GM23338 (cell line): ENCODE data around the gene SLC12A7. TPM values are rescaled to one million over a fixed set of nuclear protein-coding genes. Genes with fewer than 3 reads are reported as not detected.

Source experiments
- ATAC-seq: fragments of 200-7000 bp; cut with Tn5 transposase; 3 replicates; pipeline ENCODE4 v1.9.1; 2020
- DNase-seq: peaks from one replicate; pipeline ENCODE4 v3.0.0-alpha.2; 2015; ENCODE audit warnings: low spot score
- H2AFZ ChIP-seq: fragments of 200-600 bp; sonication (generic); 2 replicates; pipeline ENCODE4 v1.8.0; 2016; ENCODE audit warnings: antibody characterized with exemption, mild to moderate bottlenecking, moderate library complexity
- H3F3A ChIP-seq: fragments of 200-600 bp; sonication (generic); replicated peaks from 2 replicates; pipeline ENCODE4 v1.8.0; 2017; ENCODE audit warnings: antibody characterized with exemption, mixed run types, low read depth
- H3K27ac ChIP-seq: fragments of 200-600 bp; sonication (generic); 2 replicates; pipeline ENCODE4 v1.6.1; 2016; ENCODE audit warnings: low read depth
- H3K27me3 ChIP-seq: fragments of 200-600 bp; sonication (generic); 2 replicates; pipeline ENCODE4 v1.8.0; 2016; ENCODE audit warnings: mild to moderate bottlenecking, mixed run types, moderate library complexity; ENCODE audit not compliant: insufficient read depth
- H3K36me3 ChIP-seq: fragments of 200-600 bp; sonication (generic); 2 replicates; pipeline ENCODE4 v1.8.0; 2016; ENCODE audit warnings: mild to moderate bottlenecking; ENCODE audit not compliant: insufficient read depth
- H3K4me1 ChIP-seq: fragments of 200-600 bp; sonication (generic); 2 replicates; pipeline ENCODE4 v1.8.0; 2016; ENCODE audit warnings: mild to moderate bottlenecking, moderate library complexity; ENCODE audit not compliant: insufficient read depth
- H3K4me2 ChIP-seq: fragments of 200-600 bp; sonication (generic); 2 replicates; pipeline ENCODE4 v1.7.1; 2017; ENCODE audit warnings: mixed run types
- H3K4me3 ChIP-seq: fragments of 200-600 bp; sonication (generic); 2 replicates; pipeline ENCODE4 v1.6.1; 2016; ENCODE audit warnings: mixed run types
- H3K79me2 ChIP-seq: fragments of 200-600 bp; sonication (generic); replicated peaks from 2 replicates; pipeline ENCODE4 v1.8.0; 2017; ENCODE audit warnings: mild to moderate bottlenecking; ENCODE audit not compliant: insufficient read depth
- H3K9me2 ChIP-seq: fragments of 200-600 bp; sonication (generic); 2 replicates; pipeline ENCODE4 v1.8.0; 2017; ENCODE audit not compliant: insufficient read depth
- H4K20me1 ChIP-seq: fragments of 200-600 bp; sonication (generic); replicated peaks from 2 replicates; pipeline ENCODE4 v1.8.0; 2017; ENCODE audit warnings: mild to moderate bottlenecking; ENCODE audit not compliant: insufficient read depth
- H3K27ac Mint-ChIP-seq: 2 replicates; pipeline ENCODE4 v1.8.0; 2020; ENCODE audit warnings: inconsistent platforms, mild to moderate bottlenecking, moderate library complexity, mixed read lengths
- H3K27me3 Mint-ChIP-seq: 3 replicates; pipeline ENCODE4 v1.8.0; 2022; ENCODE audit warnings: low read depth, mild to moderate bottlenecking, moderate library complexity, mixed read lengths, inconsistent platforms; ENCODE audit not compliant: insufficient read depth, poor library complexity
- H3K36me3 Mint-ChIP-seq: 3 replicates; pipeline ENCODE4 v1.8.0; 2021; ENCODE audit warnings: low read depth, mild to moderate bottlenecking, inconsistent platforms, moderate library complexity, mixed read lengths
- H3K4me1 Mint-ChIP-seq: 3 replicates; pipeline ENCODE4 v1.8.0; 2020; ENCODE audit warnings: mild to moderate bottlenecking, inconsistent platforms, mixed read lengths
- H3K4me3 Mint-ChIP-seq: 3 replicates; pipeline ENCODE4 v1.8.0; 2021; ENCODE audit warnings: moderate library complexity, mild to moderate bottlenecking, inconsistent platforms, mixed read lengths
- H3K9me3 Mint-ChIP-seq: 3 replicates; pipeline ENCODE4 v1.8.0; 2020; ENCODE audit warnings: moderate library complexity, mild to moderate bottlenecking, inconsistent platforms, mixed read lengths
- EZH2phosphoT487 ChIP-seq: fragments of 200-600 bp; sonication (generic); IDR thresholded peaks from one replicate; pipeline ENCODE4 v1.8.1; 2018; ENCODE audit warnings: antibody characterized with exemption; ENCODE audit not compliant: unreplicated experiment
- JUNB ChIP-seq: IDR thresholded peaks from one replicate; pipeline ENCODE4 v1.6.1; 2016; ENCODE audit warnings: antibody characterized with exemption; ENCODE audit not compliant: unreplicated experiment
- ZNF114 ChIP-seq: fragments of 250-450 bp; sonication (Bioruptor Pico); IDR thresholded peaks from 2 replicates; pipeline ENCODE4 v1.5.0; 2020; ENCODE audit warnings: mild to moderate bottlenecking, moderate library complexity
- ZNF462 ChIP-seq: fragments of 250-450 bp; sonication (Bioruptor Pico); IDR thresholded peaks from 2 replicates; pipeline ENCODE4 v1.5.0; 2020; ENCODE audit warnings: mild to moderate bottlenecking, moderate library complexity
- polyA plus RNA-seq: library from polyadenylated mRNA; unstranded; fragments of >200 nt; fragmentation: Nextera tagmentation; extraction: Ambion mirVana; gene quantifications from 2 replicates; pipeline ENCODE4 v1.2.1, GENCODE V29; 2016
- total RNA-seq: library from RNA; depleted of rRNA; stranded (reverse); fragments of >200 nt; shearing (Covaris generic); gene quantifications from 2 replicates; pipeline ENCODE4 v1.2.3, GENCODE V29; 2014
- TF ChIP-seq, protein P1 (sequence below): IDR thresholded peaks from one replicate; pipeline ENCODE4 v1.6.1; 2018; ENCODE audit warnings: antibody characterized with exemption; ENCODE audit not compliant: unreplicated experiment
- TF ChIP-seq, protein P2 (sequence below), 2 experiments: fragments of 200-600 bp in 1 of 2; sonication (generic) in 1 of 2; conservative IDR thresholded peaks; 2 replicates each; pipeline versions ENCODE4 v1.5.1 to v1.6.1; 2016 to 2017; ENCODE audit warnings: antibody characterized with exemption in 2 of 2, low read depth in 2 of 2, mild to moderate bottlenecking in 2 of 2, moderate library complexity in 1 of 2

SLC12A7 gene
- total and polyA plus RNA-seq, 2 experiments from 2014 or later, result 7.4 to 32.2 TPM

- Mint-ChIP-seq H3K4me1 (no peaks in the 10 kb centered on the region), H3K27ac (peak overlapping the region; percentile 52; the same call in 1 of the 2 replicates), H3K27me3 (peaks cover 8% of the 10 kb centered on the region), H3K9me3 (no peaks in the 10 kb centered on the region; the same call in 2 of the 3 replicates), H3K4me3 (no peak overlapping the region), H3K36me3 (peaks cover 20% of the 10 kb centered on the region)
- Histone ChIP-seq H3F3A (no peaks in the 10 kb centered on the region), H3K4me1 (no peaks in the 10 kb centered on the region), H3K27me3 (no peaks in the 10 kb centered on the region), H3K79me2 (no peaks in the 10 kb centered on the region), H3K36me3 (no peaks in the 10 kb centered on the region), H3K4me2 (no peak overlapping the region), H3K9me2 (no peaks in the 10 kb centered on the region), H2AFZ (no peak overlapping the region), H3K27ac (no peak overlapping the region), H4K20me1 (no peaks in the 10 kb centered on the region; the same call in 1 of the 2 replicates), H3K4me3 (no peak overlapping the region)
- DNase-seq (peak; percentile 1), ATAC-seq (no peak)
- no peak for TF ChIP-seq ZNF114 (CRISPR knock-in tag)
- no peak for TF ChIP-seq JUNB
- TF ChIP-seq, protein P1, sequence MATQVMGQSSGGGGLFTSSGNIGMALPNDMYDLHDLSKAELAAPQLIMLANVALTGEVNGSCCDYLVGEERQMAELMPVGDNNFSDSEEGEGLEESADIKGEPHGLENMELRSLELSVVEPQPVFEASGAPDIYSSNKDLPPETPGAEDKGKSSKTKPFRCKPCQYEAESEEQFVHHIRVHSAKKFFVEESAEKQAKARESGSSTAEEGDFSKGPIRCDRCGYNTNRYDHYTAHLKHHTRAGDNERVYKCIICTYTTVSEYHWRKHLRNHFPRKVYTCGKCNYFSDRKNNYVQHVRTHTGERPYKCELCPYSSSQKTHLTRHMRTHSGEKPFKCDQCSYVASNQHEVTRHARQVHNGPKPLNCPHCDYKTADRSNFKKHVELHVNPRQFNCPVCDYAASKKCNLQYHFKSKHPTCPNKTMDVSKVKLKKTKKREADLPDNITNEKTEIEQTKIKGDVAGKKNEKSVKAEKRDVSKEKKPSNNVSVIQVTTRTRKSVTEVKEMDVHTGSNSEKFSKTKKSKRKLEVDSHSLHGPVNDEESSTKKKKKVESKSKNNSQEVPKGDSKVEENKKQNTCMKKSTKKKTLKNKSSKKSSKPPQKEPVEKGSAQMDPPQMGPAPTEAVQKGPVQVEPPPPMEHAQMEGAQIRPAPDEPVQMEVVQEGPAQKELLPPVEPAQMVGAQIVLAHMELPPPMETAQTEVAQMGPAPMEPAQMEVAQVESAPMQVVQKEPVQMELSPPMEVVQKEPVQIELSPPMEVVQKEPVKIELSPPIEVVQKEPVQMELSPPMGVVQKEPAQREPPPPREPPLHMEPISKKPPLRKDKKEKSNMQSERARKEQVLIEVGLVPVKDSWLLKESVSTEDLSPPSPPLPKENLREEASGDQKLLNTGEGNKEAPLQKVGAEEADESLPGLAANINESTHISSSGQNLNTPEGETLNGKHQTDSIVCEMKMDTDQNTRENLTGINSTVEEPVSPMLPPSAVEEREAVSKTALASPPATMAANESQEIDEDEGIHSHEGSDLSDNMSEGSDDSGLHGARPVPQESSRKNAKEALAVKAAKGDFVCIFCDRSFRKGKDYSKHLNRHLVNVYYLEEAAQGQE, result no peak
- TF ChIP-seq EZH2phosphoT487, result no peak
Observed at GRCh38 chr5:1054799-1055775, 56.8 kb downstream of the SLC12A7 start.

GRCh38 chr5:1054018-1054798, 57.7 kb downstream of the SLC12A7 start:
- Mint-ChIP-seq H3K9me3 (no peaks in the 10 kb centered on the region; the same call in 2 of the 3 replicates), H3K36me3 (peaks cover 16% of the 10 kb centered on the region; the same call in 2 of the 3 replicates), H3K27me3 (peaks cover 14% of the 10 kb centered on the region), H3K4me1 (no peaks in the 10 kb centered on the region), H3K4me3 (no peak overlapping the region), H3K27ac (no peak overlapping the region)
- H3K4me2 ChIP-seq, result no peak overlapping the region
- H3K9me2 ChIP-seq, result no peaks in the 10 kb centered on the region
- no peak overlapping the region for H3K27ac ChIP-seq
- DNase-seq (peak; percentile 8), ATAC-seq (no peak)
- no peaks in the 10 kb centered on the region for H3K36me3 ChIP-seq
- no peaks in the 10 kb centered on the region for H3F3A ChIP-seq
- no peak overlapping the region for H2AFZ ChIP-seq
- no peaks in the 10 kb centered on the region for H3K27me3 ChIP-seq
- H4K20me1 ChIP-seq, result no peaks in the 10 kb centered on the region; the same call in 1 of the 2 replicates
- H3K4me1 ChIP-seq, result no peaks in the 10 kb centered on the region
- no peaks in the 10 kb centered on the region for H3K79me2 ChIP-seq
- no peak overlapping the region for H3K4me3 ChIP-seq
- TF ChIP-seq, protein P2, sequence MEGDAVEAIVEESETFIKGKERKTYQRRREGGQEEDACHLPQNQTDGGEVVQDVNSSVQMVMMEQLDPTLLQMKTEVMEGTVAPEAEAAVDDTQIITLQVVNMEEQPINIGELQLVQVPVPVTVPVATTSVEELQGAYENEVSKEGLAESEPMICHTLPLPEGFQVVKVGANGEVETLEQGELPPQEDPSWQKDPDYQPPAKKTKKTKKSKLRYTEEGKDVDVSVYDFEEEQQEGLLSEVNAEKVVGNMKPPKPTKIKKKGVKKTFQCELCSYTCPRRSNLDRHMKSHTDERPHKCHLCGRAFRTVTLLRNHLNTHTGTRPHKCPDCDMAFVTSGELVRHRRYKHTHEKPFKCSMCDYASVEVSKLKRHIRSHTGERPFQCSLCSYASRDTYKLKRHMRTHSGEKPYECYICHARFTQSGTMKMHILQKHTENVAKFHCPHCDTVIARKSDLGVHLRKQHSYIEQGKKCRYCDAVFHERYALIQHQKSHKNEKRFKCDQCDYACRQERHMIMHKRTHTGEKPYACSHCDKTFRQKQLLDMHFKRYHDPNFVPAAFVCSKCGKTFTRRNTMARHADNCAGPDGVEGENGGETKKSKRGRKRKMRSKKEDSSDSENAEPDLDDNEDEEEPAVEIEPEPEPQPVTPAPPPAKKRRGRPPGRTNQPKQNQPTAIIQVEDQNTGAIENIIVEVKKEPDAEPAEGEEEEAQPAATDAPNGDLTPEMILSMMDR (conservative IDR thresholded peaks at IDR 0.05; ENCODE audit: low read depth in 2 of 2), result no peak
- no peak for TF ChIP-seq ZNF462 (CRISPR knock-in tag)
